Stomach smooth muscle (tissue), 2 donors: Measurements from ENCODE around the gene MTLN.
"Not testable (repeated sequence)": the region's sequence is repeated elsewhere in the genome, so short reads cannot be mapped to it uniquely, and the experiment has no call there.

ENCODE experiments used
- H3K27ac ChIP-seq: one replicate; pipeline ENCODE4 v1.7.0; 2013; ENCODE audit warnings: mild to moderate bottlenecking, low read length, inconsistent platforms
- H3K27me3 ChIP-seq, 2 donors: one replicate each; pipeline ENCODE4 v1.7.0; 2013; ENCODE audit warnings: low read length in 2 of 2; ENCODE audit not compliant: insufficient read depth in 2 of 2, control insufficient read depth in 1 of 2
- H3K36me3 ChIP-seq, 2 donors: one replicate each; pipeline ENCODE4 v1.7.0; 2013; ENCODE audit warnings: low read length in 2 of 2; ENCODE audit not compliant: control insufficient read depth in 2 of 2, insufficient read depth in 2 of 2
- H3K4me1 ChIP-seq: one replicate; pipeline ENCODE4 v1.7.0; 2013; ENCODE audit warnings: low read length; ENCODE audit not compliant: control insufficient read depth, insufficient read depth
- H3K4me3 ChIP-seq, 2 donors: one replicate each; pipeline ENCODE4 v1.7.0; 2013; ENCODE audit warnings: low read length in 2 of 2
- H3K9ac ChIP-seq, 2 donors: one replicate each; pipeline ENCODE4 v1.7.0; 2013; ENCODE audit warnings: low read length in 2 of 2, mild to moderate bottlenecking in 1 of 2
- H3K9me3 ChIP-seq, 2 donors: one replicate each; pipeline ENCODE4 v1.7.0; 2013; ENCODE audit warnings: low read length in 2 of 2; ENCODE audit not compliant: control insufficient read depth in 2 of 2
- donor health status: healthy.
- donor health status: Pancreatic carcinoma.

The MTLN gene

DNA sequence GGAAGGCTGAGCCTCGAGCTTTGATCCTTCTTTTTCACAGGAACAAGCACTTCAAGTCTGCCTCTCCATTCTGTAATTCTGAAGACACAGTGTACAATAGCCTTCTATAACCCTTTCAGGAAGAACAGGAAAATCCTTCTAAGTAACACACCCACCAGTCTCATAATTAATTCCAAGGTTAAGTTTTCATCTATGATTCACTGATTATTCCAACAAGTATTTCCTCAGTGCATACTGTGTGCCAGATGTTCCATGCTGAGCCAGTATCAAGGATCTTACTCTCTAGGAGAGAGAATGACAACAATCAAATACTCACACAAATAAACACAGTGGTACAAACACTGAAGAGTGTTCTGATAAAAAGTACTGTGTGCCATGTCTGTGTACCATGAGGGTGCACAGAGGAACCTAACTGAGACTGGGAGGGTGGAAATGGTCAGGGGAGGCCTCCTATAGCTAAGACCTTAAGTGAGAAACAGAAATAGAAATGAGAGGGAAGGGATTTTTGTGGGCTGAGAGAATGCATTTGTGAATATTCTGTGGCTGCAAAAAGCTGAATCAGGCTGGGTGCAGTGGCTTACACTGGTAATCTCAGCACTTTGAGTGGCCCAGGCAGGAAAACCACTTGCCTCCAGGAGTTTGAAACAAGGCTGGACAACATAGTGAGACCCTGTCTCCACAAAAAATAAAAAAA, 7.3 kb upstream of the MTLN start:
- Histone ChIP-seq H3K27ac (no peak overlapping the region), H3K36me3 (no peaks in the 10 kb centered on the region), H3K4me3 (no peak overlapping the region), H3K9me3 (no peaks in the 10 kb centered on the region), H3K27me3 (peaks cover 0 to 8% of the 10 kb centered on the region in 2 donors), H3K4me1 (no peaks in the 10 kb centered on the region), H3K9ac (no peak overlapping the region)

DNA sequence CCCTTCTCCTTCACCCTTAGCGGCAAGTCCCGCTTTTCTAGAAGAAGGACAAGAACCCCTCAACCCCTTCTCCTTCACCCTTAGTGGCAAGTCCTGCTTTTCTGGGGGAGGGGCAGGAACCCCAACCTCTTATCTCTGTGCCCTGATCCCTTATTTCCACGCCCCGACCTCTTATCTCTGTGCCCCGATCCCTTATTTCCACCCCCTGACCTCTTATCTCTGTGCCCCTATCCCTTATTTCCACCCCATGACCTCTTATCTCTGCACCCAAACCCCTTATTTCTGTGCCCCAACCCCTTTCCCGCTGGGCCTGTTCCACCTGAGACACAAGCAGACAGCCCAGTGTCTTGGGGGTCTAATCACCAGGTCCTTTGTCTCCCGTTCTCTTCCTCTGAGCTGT, 6.5 kb upstream of the MTLN start:
- not testable (repeated sequence) for H3K9ac ChIP-seq, H3K36me3 ChIP-seq, H3K4me1 ChIP-seq, H3K9me3 ChIP-seq, H3K27me3 ChIP-seq, H3K27ac ChIP-seq, H3K4me3 ChIP-seq

DNA sequence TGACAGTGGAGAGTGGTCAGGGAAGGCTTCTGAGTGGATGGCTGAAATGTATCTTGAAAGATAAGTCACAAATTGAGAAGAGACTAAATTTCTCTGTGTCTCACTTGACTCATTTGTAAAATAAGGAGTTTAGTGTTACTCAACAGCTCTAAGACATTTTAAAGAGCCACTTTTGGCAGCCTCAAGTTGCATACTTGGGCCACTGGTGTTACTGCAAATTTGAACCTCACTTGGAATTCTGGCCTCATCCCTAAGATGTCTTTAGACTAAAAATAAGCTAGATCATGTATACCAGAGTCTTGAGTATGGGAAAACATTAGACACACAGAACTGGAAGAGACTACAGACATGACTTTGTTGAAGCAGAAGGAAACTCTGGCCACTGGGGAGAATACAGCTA, 4.5 kb upstream of the MTLN start:
- no peak overlapping the region for H3K4me3 ChIP-seq
- no peak overlapping the region for H3K27ac ChIP-seq
- peaks cover 0 to 8% of the 10 kb centered on the region in 2 donors for H3K27me3 ChIP-seq
- no peak overlapping the region for H3K9ac ChIP-seq
- no peaks in the 10 kb centered on the region for H3K4me1 ChIP-seq
- no peaks in the 10 kb centered on the region for H3K36me3 ChIP-seq
- no peaks in the 10 kb centered on the region for H3K9me3 ChIP-seq

DNA sequence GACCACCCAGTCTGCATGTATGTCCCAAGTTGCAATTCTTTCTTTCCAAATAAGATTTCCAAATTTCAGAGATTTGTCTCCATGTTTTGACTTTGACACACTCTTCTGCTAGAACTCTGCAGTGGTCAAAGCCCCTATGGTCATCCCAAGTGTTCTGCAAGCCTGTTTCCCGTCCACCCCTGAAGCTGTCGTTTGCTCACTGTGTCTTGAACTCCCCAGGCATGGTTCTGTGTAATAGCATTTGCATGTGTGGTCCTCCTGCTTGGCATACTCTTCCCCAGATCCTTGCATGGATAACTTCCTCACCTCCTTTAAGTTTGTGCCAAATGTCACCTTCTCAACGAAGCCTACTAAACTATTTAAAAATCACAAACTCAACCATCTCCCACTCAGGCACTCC, 3.9 kb upstream of the MTLN start:
- H3K4me1 ChIP-seq, result no peaks in the 10 kb centered on the region
- H3K9ac ChIP-seq, result no peak overlapping the region
- H3K36me3 ChIP-seq, result no peaks in the 10 kb centered on the region
- no peaks in the 10 kb centered on the region for H3K9me3 ChIP-seq
- peaks cover 0 to 8% of the 10 kb centered on the region in 2 donors for H3K27me3 ChIP-seq
- no peak overlapping the region for H3K4me3 ChIP-seq
- H3K27ac ChIP-seq, result no peak overlapping the region

DNA sequence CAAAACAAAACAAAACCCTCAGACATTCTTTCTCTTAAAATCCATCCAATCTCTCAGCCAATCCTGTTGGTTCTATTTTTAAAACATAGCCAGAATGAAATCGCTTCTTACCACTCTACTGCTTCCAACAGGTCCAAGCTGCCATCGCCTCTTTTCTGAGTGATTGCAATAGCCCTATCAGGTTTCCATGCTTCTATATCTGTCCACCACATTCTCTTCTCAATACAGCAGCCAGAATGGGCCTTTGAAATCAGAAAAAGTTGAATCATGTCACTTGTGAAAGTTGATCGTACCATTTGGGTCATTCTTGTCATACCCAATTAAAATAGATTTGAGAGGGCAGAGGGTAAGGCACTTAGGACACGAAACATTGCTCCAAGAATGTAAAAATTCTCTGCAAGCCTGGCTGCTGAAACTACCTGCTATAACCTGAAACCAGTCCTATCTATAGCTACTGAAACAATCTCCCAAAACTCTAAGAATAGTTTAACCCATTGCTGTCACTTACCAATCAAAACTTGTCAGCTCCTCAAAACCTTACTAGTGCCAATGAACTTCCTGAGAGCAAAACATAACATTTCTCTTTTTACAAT, 3.3 kb upstream of the MTLN start:
- no peak overlapping the region for H3K4me3 ChIP-seq
- no peaks in the 10 kb centered on the region for H3K4me1 ChIP-seq
- peaks cover 0 to 8% of the 10 kb centered on the region in 2 donors for H3K27me3 ChIP-seq
- no peaks in the 10 kb centered on the region for H3K36me3 ChIP-seq
- no peaks in the 10 kb centered on the region for H3K9me3 ChIP-seq
- no peak overlapping the region for H3K9ac ChIP-seq
- H3K27ac ChIP-seq, result no peak overlapping the region

DNA sequence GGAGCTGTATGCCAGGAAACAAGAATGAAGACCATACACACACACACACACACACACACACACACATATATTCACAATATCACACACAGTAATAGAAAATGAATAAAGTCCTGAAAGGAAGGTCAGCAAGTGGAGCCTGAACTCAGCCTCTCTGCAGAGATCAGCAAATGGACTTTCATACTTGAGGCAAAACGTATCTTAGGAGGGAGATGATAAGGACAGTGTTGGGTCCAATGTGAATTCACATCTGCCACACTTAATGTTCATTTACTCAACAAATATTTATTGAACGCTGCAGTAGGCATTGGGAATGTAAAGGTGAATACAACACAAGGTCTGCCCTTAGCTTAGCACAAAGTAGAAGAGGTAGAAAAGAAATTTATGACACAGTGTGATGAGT, 2.7 kb upstream of the MTLN start:
- Histone ChIP-seq H3K9me3 (no peaks in the 10 kb centered on the region), H3K9ac (no peak overlapping the region), H3K4me1 (no peaks in the 10 kb centered on the region), H3K4me3 (no peak overlapping the region), H3K36me3 (peaks cover 0 to 2% of the 10 kb centered on the region in 2 donors), H3K27ac (no peak overlapping the region), H3K27me3 (peaks cover 0 to 8% of the 10 kb centered on the region in 2 donors)

DNA sequence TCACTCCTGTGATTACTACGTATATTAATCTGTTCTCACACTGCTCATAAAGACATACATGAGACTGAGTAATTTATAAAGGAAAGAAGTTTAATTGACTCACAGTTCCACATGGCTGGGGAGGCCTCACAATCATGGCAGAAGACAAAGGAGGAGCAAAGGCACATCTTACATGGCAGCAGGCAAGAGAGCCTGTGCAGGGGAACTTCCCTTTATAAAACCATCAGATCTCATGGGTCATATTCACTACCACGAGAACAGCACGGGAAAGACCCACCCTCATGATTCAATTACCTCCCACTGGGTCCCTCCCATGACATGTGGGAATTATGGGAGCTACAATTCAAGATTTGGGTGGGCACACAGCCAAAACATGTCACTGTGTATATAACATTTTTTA, 1.2 kb upstream of the MTLN start:
- H3K27me3 ChIP-seq, H3K9ac ChIP-seq, H3K4me3 ChIP-seq, H3K9me3 ChIP-seq, H3K36me3 ChIP-seq, H3K4me1 ChIP-seq, H3K27ac ChIP-seq: not testable (repeated sequence)

DNA sequence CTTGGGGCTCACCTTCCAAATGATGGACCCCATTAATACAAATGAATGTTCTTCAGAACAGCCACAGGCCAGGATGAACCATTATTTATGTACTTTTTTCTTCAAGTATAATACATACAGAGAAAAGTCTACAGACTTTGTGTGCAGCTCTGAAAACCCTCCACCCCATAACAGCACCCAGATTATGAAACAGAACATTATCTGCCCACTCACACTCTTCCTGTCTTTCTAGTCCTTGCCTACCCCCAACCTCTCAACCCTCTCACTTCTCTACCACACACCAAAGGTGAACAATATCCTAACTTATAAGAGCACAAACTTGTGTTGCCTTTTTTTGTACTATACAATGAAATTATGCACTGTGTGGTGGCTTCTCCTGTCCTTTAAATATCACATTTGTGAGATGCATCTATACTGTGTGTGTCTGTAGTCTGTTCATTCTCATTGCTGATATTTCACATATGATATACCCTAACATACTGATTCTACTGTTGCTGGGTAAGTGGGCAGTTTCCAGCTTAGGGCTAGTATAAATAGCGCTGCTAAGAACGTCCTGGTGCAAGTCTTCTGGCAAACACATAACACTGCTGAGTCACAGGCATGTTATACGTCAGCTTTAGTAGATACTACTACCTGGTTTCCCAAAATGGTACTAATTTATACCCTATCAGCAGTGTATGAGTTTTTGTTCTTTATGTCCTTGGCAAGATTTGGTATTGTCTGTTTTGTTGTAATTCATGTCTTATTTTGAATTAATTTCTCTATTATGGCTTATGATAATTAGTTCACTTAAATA, 6.5 kb downstream of the MTLN start:
- no peaks in the 10 kb centered on the region for H3K9me3 ChIP-seq
- H3K4me3 ChIP-seq, result peak overlapping the region in 1 of 2 donors; percentile 91
- no peak overlapping the region for H3K9ac ChIP-seq
- H3K27ac ChIP-seq, result no peak overlapping the region
- peaks cover 0 to 4% of the 10 kb centered on the region in 2 donors for H3K36me3 ChIP-seq
- no peaks in the 10 kb centered on the region for H3K27me3 ChIP-seq
- peaks cover 10% of the 10 kb centered on the region for H3K4me1 ChIP-seq

DNA sequence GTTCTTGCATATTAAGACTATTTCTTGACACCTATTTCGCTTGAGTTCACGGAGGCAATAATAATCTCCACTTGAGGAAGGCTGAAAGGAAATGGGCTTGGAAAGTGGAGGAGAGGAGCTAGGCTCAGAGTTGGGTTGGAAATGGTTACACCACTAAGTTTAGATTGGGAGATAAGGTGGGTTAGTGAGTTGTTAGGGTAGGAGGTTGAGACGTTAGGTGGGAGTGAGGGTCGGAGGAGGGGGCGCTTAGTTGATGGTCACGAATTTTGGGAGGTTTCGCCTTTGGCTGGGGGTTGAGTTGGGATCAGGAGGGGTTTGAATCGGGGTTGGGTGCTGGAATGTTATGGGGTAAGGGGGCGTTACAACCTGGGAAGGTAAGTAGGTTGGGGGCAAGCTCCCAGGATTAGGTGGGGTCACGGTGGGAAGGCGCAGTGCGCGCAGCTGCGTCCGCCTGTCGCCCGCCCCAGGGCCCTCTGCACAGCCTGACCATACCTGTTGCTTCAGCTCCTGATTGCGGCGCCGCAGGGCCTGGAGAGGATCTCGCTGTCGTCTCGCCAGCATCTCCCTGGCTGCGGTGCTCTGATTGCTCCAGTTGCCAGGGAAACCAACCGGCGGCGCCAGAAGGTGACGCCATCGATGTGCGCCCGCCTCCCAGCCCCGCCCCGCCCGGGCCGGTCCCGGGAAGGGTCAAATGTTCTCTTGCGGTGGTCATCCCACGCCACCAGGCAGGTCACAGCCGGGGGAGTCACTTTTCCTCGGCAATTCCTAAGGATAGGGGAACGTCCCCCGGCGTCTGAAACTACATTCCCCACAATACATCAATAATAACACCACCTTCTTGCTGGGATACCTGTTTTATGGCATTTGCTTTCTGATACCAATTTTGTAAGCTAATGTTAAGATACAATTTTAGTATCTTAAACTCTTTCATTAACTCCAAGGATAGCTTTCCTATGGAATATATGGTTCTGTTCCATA, 7.7 kb downstream of the MTLN start, which contains the start of gene NPHP1:
NPHP1 (minus strand) TSS at position 606 of the 978 bp plus-strand sequence; CDS start at position 561, 45 bp downstream.
- Histone ChIP-seq H3K9ac (peak within 1 kb of the TSS; percentile 54 to 72), H3K27me3 (no peaks in the 10 kb centered on the region), H3K9me3 (no peaks in the 10 kb centered on the region), H3K36me3 (no peaks in the 10 kb centered on the region), H3K4me3 (peak within 1 kb of the TSS; percentile 90 to 91), H3K27ac (no peak within 1 kb of the TSS), H3K4me1 (peaks cover 10% of the 10 kb centered on the region)

DNA sequence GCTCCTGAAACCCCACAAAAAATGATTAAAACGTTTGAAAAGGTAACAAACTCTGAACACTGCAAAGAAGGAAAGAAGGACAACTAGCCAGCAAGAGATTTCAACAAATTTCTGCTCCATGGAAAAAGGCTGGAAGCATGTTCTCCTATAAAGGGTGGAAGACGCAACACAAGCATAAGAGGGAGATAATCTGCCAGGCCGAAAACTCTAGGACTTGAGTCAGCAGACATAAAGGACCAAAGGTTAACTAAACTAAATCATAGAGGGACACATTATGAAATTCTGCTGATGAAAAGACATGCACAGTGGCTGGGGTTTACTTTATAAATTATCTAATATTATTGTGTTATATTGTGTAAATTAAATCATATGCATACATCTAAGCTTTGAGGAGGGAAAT, 14.3 kb downstream of the MTLN start:
- H3K4me3 ChIP-seq, result no peak overlapping the region
- no peaks in the 10 kb centered on the region for H3K9me3 ChIP-seq
- no peaks in the 10 kb centered on the region for H3K27me3 ChIP-seq
- H3K9ac ChIP-seq, result no peak overlapping the region
- H3K36me3 ChIP-seq, result no peaks in the 10 kb centered on the region
- no peaks in the 10 kb centered on the region for H3K4me1 ChIP-seq
- no peak overlapping the region for H3K27ac ChIP-seq
